ENCODE data around the gene STK32C. TPM values are rescaled to one million over a fixed set of nuclear protein-coding genes. Genes with fewer than 3 reads are reported as not detected.

The STK32C gene
- total and polyA plus RNA-seq, 10 of the 15 experiments (the other 5 are each of a cell fraction or from before 2014, with no cell fraction given), result 1.5 to 18.1 (median 6.4) TPM

DNA sequence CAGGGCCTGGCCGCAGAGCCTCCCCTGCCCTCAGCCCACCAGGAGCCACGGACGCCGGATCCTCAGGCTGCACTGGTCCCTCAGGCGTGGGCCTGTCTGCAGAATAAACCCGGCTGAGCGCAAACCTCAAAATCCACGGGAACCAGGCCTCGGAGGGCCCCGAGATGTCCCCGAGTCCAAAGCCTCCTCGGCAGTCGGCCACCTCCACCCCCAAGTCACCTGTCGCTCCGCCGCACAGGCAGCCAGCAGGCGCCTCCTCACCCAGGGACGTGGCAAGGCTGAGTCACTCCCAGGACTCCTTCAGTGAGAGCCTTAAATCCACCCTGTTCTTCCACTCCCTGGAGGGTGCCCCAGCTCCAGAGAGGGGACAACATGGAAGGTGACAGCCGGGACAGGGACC, 33.2 kb downstream of the STK32C start (continued):
- TF ChIP-seq GATAD2B (conservative IDR thresholded peaks at IDR 0.05; ENCODE audit: low read depth), result no peak
- no peak for TF ChIP-seq KAT2A (conservative IDR thresholded peaks at IDR 0.05; ENCODE audit: control insufficient read depth, low read depth, low read length)
- no peak for TF ChIP-seq SMAD1 (IDR thresholded peaks at IDR 0.05; ENCODE audit: low read depth, partially characterized antibody)
- TF ChIP-seq GABPA (IDR thresholded peaks at IDR 0.05; ENCODE audit: low read depth), result no peak
- no peak for TF ChIP-seq CHD2 (IDR thresholded peaks at IDR 0.05; ENCODE audit: borderline replicate concordance, low read depth, low read length)
- no peak for TF ChIP-seq CBX5 (IDR thresholded peaks at IDR 0.05; ENCODE audit: low read depth)
- TF ChIP-seq, protein P1, sequence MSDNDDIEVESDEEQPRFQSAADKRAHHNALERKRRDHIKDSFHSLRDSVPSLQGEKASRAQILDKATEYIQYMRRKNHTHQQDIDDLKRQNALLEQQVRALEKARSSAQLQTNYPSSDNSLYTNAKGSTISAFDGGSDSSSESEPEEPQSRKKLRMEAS (IDR thresholded peaks at IDR 0.05; ENCODE audit: low read depth, low read length), result no peak
- no peak for TF ChIP-seq CBFB (IDR thresholded peaks at IDR 0.05; ENCODE audit: low read depth)

DNA sequence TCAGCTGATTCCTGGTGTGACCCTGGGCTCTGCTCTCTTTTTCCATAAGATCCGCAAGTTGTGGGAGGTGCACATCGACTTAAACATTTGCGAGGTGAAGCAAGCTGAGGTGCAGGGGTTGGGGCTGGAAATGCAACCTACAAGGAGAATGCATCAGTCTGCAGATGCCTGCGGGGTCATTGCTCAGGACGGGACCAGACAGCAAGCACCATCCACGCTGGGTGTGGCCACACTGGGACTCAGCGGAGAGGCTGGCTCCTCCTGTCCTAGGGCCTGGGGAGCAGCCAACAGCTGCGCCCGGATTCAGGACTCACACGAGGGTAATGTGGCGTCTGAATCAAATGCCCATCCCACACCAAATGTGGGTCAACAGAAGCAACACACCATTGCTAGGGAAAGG, 33.8 kb downstream of the STK32C start:
- H3K9me3 ChIP-seq (replicated peaks; ENCODE audit: control insufficient read depth, insufficient read depth, low read length), result no peaks in the 10 kb centered on the region
- no peak overlapping the region for H3K9ac ChIP-seq (ENCODE audit: control insufficient read depth, insufficient read depth, low read length)
- no peaks in the 10 kb centered on the region for H3K4me1 ChIP-seq (ENCODE audit: control insufficient read depth, insufficient read depth, low read length)
- SMC1A ChIA-PET (ENCODE audit: uncharacterized antibody, unreplicated experiment), result no interaction called here
- intact Hi-C loops (cut with micrococcal nuclease; ENCODE audit: unreplicated experiment) (no loop called here), in situ Hi-C loops (cut with MboI) (no loop called here)
- H3K4me2 ChIP-seq (ENCODE audit: control insufficient read depth, insufficient read depth), result no peak overlapping the region
- H2AFZ ChIP-seq (ENCODE audit: control insufficient read depth, low read depth, low read length), result no peak overlapping the region
- FAIRE-seq (no peak), ATAC-seq (no peak), DNase-seq (ENCODE audit: low read depth, low spot score) (no peak)
- no TSS peak for BruUV-seq (replicated peaks)
- WGBS (ENCODE audit: insufficient coverage, insufficient replicate concordance, low lambda C conversion rate, missing lambda C conversion rate), result 53% methylated on average over 11 of the region's 11 CpGs
- POLR2A ChIA-PET, result no interaction called here
- RAD21 ChIA-PET (ENCODE audit: unreplicated experiment), result no interaction called here
- H3K4me3 ChIP-seq, result no peak overlapping the region
- CTCF ChIA-PET, result no interaction called here
- no peak overlapping the region for H3K27ac ChIP-seq (ENCODE audit: control insufficient read depth, insufficient read depth)
- no peaks in the 10 kb centered on the region for H3K27me3 ChIP-seq (replicated peaks in 1 of 2; ENCODE audit: control insufficient read depth in 2 of 2, insufficient read depth in 2 of 2, low read length in 1 of 2)
- H3K36me3 ChIP-seq (ENCODE audit: control insufficient read depth in 2 of 2, insufficient read depth in 2 of 2, low read length in 1 of 2), result no peaks in the 10 kb centered on the region; a peak in 1 of 4 replicates
- TF ChIP-seq, protein P2, sequence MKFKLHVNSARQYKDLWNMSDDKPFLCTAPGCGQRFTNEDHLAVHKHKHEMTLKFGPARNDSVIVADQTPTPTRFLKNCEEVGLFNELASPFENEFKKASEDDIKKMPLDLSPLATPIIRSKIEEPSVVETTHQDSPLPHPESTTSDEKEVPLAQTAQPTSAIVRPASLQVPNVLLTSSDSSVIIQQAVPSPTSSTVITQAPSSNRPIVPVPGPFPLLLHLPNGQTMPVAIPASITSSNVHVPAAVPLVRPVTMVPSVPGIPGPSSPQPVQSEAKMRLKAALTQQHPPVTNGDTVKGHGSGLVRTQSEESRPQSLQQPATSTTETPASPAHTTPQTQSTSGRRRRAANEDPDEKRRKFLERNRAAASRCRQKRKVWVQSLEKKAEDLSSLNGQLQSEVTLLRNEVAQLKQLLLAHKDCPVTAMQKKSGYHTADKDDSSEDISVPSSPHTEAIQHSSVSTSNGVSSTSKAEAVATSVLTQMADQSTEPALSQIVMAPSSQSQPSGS (IDR thresholded peaks at IDR 0.05; ENCODE audit: low read length), result no peak
- TF ChIP-seq TAF1 (IDR thresholded peaks at IDR 0.05; ENCODE audit: borderline replicate concordance, low read depth, low read length) (no peak), SRF (IDR thresholded peaks at IDR 0.05; ENCODE audit: low read depth in 2 of 2, low read length in 2 of 2) (no peak), SP1 (IDR thresholded peaks at IDR 0.05; ENCODE audit: low read depth, low read length) (no peak), BRCA1 (IDR thresholded peaks at IDR 0.05; ENCODE audit: low read depth, low read length) (no peak), CHD1 (IDR thresholded peaks at IDR 0.05; ENCODE audit: low read depth, low read length) (no peak), RAD21 (IDR thresholded peaks at IDR 0.05; ENCODE audit: insufficient read depth, low read depth, low read length) (no peak)
- TF ChIP-seq, protein P3, sequence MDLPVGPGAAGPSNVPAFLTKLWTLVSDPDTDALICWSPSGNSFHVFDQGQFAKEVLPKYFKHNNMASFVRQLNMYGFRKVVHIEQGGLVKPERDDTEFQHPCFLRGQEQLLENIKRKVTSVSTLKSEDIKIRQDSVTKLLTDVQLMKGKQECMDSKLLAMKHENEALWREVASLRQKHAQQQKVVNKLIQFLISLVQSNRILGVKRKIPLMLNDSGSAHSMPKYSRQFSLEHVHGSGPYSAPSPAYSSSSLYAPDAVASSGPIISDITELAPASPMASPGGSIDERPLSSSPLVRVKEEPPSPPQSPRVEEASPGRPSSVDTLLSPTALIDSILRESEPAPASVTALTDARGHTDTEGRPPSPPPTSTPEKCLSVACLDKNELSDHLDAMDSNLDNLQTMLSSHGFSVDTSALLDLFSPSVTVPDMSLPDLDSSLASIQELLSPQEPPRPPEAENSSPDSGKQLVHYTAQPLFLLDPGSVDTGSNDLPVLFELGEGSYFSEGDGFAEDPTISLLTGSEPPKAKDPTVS (IDR thresholded peaks at IDR 0.05; ENCODE audit: low read depth, low read length), result no peak
- H3K79me2 ChIP-seq (ENCODE audit: control insufficient read depth, insufficient read depth, low read length), result no peaks in the 10 kb centered on the region
- no peaks in the 10 kb centered on the region for H4K20me1 ChIP-seq (ENCODE audit: control insufficient read depth, insufficient read depth)

Measured in GM12878 (cell line).